ENCODE results near the gene FAM20C. TPM values are rescaled to one million over a fixed set of nuclear protein-coding genes. Genes with fewer than 3 reads are reported as not detected.

The FAM20C gene
- total RNA-seq, 1 experiment from 2014 or later: 62.4 TPM

- no peak for DNase-seq (ENCODE audit: low read depth, low spot score)
- BruUV-seq (replicated peaks): no TSS peak
- POLR2A ChIA-PET: no interaction called here
- no peak for TF ChIP-seq POLR2AphosphoS5 (IDR thresholded peaks at IDR 0.05; ENCODE audit: low read depth, low read length)
- no peak for TF ChIP-seq REST (IDR thresholded peaks at IDR 0.05; ENCODE audit: insufficient read depth in 1 of 2, low read depth in 2 of 2, low read length in 1 of 2)
- TF ChIP-seq SIN3A (IDR thresholded peaks at IDR 0.05; ENCODE audit: borderline replicate concordance, insufficient read depth, low read depth, low read length): no peak
- TF ChIP-seq CTCF (IDR thresholded peaks at IDR 0.05): no peak
- no peak for TF ChIP-seq TCF7L2 (IDR thresholded peaks at IDR 0.05; ENCODE audit: low read depth, low read length)
- H3K27me3 ChIP-seq (ENCODE audit: control insufficient read depth, insufficient read depth, low read length): peaks cover 10% of the 10 kb centered on the region
- intact Hi-C loops (cut with micrococcal nuclease; ENCODE audit: unreplicated experiment): no loop called here
- CTCF ChIA-PET: no interaction called here
- no peak overlapping the region for H3K4me3 ChIP-seq (ENCODE audit: low read depth in 2 of 2, low read length in 2 of 2)
- no peaks in the 10 kb centered on the region for H3K4me1 ChIP-seq (ENCODE audit: control insufficient read depth, insufficient read depth, low read length)
- no peaks in the 10 kb centered on the region for H3K36me3 ChIP-seq (ENCODE audit: control insufficient read depth, insufficient read depth, low read length)
- H3K27ac ChIP-seq (ENCODE audit: low read length): no peak overlapping the region
- in situ Hi-C loops (cut with HindIII; ENCODE audit: low pct_unique_long_range_greater_than_20kb, low sequenced_read_pairs): no loop called here
- 0 out of 2 replicates have a peak, but pooled peaks cover 2% of the 10 kb centered on the region for H3K9me3 ChIP-seq (ENCODE audit: control insufficient read depth, insufficient read depth, low read depth, low read length)
- ATAC-seq: no peak
These were observed 115.6 kb downstream of the FAM20C start for GRCh38 chr7:307970-308369.

- in situ Hi-C loops (cut with HindIII; ENCODE audit: low pct_unique_long_range_greater_than_20kb, low sequenced_read_pairs): no loop called here
- POLR2A ChIA-PET: no interaction called here
These were observed 117.3 kb downstream of the FAM20C start for GRCh38 chr7:309586-310228.

More at GRCh38 chr7:309586-310228, 117.3 kb downstream of the FAM20C start:
- H3K4me3 ChIP-seq (ENCODE audit: low read depth in 2 of 2, low read length in 2 of 2): no peak overlapping the region
- H3K9me3 ChIP-seq (ENCODE audit: control insufficient read depth, insufficient read depth, low read depth, low read length): 0 out of 2 replicates have a peak, but pooled peaks cover 2% of the 10 kb centered on the region
- intact Hi-C loops (cut with micrococcal nuclease; ENCODE audit: unreplicated experiment): no loop called here
- DNase-seq (ENCODE audit: low read depth, low spot score) (no peak), ATAC-seq (no peak)
- no peak overlapping the region for H3K27ac ChIP-seq (ENCODE audit: low read length)
- CTCF ChIA-PET: no interaction called here
- TF ChIP-seq POLR2AphosphoS5 (IDR thresholded peaks at IDR 0.05; ENCODE audit: low read depth, low read length): no peak
- TF ChIP-seq TCF7L2 (IDR thresholded peaks at IDR 0.05; ENCODE audit: low read depth, low read length): no peak
- no peak for TF ChIP-seq SIN3A (IDR thresholded peaks at IDR 0.05; ENCODE audit: borderline replicate concordance, insufficient read depth, low read depth, low read length)
- TF ChIP-seq REST (IDR thresholded peaks at IDR 0.05; ENCODE audit: insufficient read depth in 1 of 2, low read depth in 2 of 2, low read length in 1 of 2): no peak
- no peak for TF ChIP-seq CTCF (IDR thresholded peaks at IDR 0.05)
- peaks cover 24% of the 10 kb centered on the region for H3K27me3 ChIP-seq (ENCODE audit: control insufficient read depth, insufficient read depth, low read length)
- H3K36me3 ChIP-seq (ENCODE audit: control insufficient read depth, insufficient read depth, low read length): no peaks in the 10 kb centered on the region
- BruUV-seq (replicated peaks): no TSS peak
- H3K4me1 ChIP-seq (ENCODE audit: control insufficient read depth, insufficient read depth, low read length): no peaks in the 10 kb centered on the region

Data from Panc1 (cell line).